Bronchial epithelial cell (primary cell): Measurements from ENCODE around the gene FBXO36. TPM values are rescaled to one million over a fixed set of nuclear protein-coding genes. Genes with fewer than 3 reads are reported as not detected.
"Not testable (repeated sequence)": the region's sequence is repeated elsewhere in the genome, so short reads cannot be mapped to it uniquely, and the experiment has no call there.

Experiments
- DNase-seq: peaks from one replicate; pipeline ENCODE4 v3.0.0-alpha.2; 2010; ENCODE audit warnings: low read depth
- FAIRE-seq: peaks from 2 replicates; lab custom pipeline; 2011; peaks lifted over from hg19 to GRCh38; lab: Jason Lieb, UNC
- H3K27me3 ChIP-seq: 2 replicates; pipeline ENCODE4 v1.5.1; 2011; ENCODE audit warnings: low read length; ENCODE audit not compliant: control insufficient read depth, insufficient read depth
- H3K36me3 ChIP-seq: 2 replicates; pipeline ENCODE4 v1.5.1; 2011; ENCODE audit warnings: low read length; ENCODE audit not compliant: control insufficient read depth, insufficient read depth
- H3K4me3 ChIP-seq: 2 replicates; pipeline ENCODE4 v1.5.1; 2011; ENCODE audit warnings: mild to moderate bottlenecking, low read depth, low read length, control low read depth
- total RNA-seq: library from RNA; depleted of rRNA; stranded (reverse); fragments of >200 nt; gene quantifications from 2 replicates; pipeline ENCODE4 v1.2.1, GENCODE V29; 2014
- TF ChIP-seq, protein P1 (sequence below): IDR thresholded peaks from 2 replicates; pipeline ENCODE4 v1.5.1; 2011; ENCODE audit warnings: mild to moderate bottlenecking, moderate library complexity, low read length, control low read depth, inconsistent platforms; ENCODE audit not compliant: insufficient read depth, severe bottlenecking

FBXO36 gene
- total RNA-seq, 1 donor from 2014 or later = 3.4 TPM

- no peak for FAIRE-seq
Observed at GRCh38 chr2:229889023-229889422, 33.3 kb upstream of the FBXO36 start.

DNA sequence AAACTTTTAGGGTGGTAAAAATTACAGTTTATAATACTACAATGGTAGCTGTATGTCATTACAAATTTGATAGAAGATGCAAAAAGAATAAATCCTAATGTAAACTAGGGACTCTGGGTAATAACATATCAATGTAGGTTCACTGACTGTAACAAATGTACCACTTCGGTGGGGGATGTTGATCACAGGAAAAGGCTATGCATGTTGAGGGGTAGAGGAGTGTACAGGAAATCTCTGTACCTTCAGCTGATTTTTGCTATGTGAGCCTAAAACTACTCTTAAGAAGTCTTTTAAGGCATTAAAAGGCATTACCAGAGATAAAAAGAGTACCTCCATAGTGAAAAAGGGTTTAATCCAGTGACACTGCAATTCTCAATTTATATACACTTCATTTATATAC lies 25.4 kb upstream of the FBXO36 start:
- FAIRE-seq = no peak
- Histone ChIP-seq H3K36me3 (no peaks in the 10 kb centered on the region), H3K27me3 (no peaks in the 10 kb centered on the region), H3K4me3 (no peak overlapping the region)
- DNase-seq = no peak
- TF ChIP-seq, protein P1, sequence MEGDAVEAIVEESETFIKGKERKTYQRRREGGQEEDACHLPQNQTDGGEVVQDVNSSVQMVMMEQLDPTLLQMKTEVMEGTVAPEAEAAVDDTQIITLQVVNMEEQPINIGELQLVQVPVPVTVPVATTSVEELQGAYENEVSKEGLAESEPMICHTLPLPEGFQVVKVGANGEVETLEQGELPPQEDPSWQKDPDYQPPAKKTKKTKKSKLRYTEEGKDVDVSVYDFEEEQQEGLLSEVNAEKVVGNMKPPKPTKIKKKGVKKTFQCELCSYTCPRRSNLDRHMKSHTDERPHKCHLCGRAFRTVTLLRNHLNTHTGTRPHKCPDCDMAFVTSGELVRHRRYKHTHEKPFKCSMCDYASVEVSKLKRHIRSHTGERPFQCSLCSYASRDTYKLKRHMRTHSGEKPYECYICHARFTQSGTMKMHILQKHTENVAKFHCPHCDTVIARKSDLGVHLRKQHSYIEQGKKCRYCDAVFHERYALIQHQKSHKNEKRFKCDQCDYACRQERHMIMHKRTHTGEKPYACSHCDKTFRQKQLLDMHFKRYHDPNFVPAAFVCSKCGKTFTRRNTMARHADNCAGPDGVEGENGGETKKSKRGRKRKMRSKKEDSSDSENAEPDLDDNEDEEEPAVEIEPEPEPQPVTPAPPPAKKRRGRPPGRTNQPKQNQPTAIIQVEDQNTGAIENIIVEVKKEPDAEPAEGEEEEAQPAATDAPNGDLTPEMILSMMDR = no peak

More at GRCh38 chr2:229889023-229889422, 33.3 kb upstream of the FBXO36 start:
- Histone ChIP-seq H3K4me3 (no peak overlapping the region), H3K36me3 (no peaks in the 10 kb centered on the region), H3K27me3 (no peaks in the 10 kb centered on the region)
- no peak for DNase-seq
- TF ChIP-seq, protein P1 = no peak

- DNase-seq (no peak), FAIRE-seq (no peak)
- no peaks in the 10 kb centered on the region for H3K36me3 ChIP-seq
- H3K27me3 ChIP-seq = no peaks in the 10 kb centered on the region
- TF ChIP-seq, protein P1 = no peak
- no peak overlapping the region for H3K4me3 ChIP-seq
Observed at GRCh38 chr2:229899604-229900003, 22.7 kb upstream of the FBXO36 start.

DNA sequence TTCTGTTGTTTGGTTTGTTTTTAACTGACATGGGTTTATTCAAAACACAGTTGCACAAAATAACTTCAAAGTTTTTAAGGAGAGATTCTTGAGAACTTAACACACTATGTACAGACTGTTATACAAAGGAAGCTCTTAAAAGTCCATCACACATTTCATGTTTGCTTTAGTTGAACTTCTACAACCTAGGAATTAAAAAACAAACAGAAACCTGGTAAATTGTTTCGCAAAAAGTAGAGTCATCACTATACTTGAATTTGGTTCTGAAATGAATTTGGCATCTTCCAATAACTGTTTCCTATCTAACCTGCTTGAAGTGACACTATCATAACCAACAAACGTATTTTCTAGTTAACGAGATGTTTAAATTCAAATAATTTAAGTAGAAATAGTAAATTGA lies 22.3 kb upstream of the FBXO36 start:
- H3K27me3 ChIP-seq = no peaks in the 10 kb centered on the region
- TF ChIP-seq, protein P1 = no peak
- FAIRE-seq (peak; percentile 47), DNase-seq (no peak)
- H3K36me3 ChIP-seq = no peaks in the 10 kb centered on the region
- no peak overlapping the region for H3K4me3 ChIP-seq

GRCh38 chr2:229900514-229900913 lies 21.8 kb upstream of the FBXO36 start:
- H3K36me3 ChIP-seq, FAIRE-seq, DNase-seq, H3K27me3 ChIP-seq, H3K4me3 ChIP-seq: not testable (repeated sequence)

DNA sequence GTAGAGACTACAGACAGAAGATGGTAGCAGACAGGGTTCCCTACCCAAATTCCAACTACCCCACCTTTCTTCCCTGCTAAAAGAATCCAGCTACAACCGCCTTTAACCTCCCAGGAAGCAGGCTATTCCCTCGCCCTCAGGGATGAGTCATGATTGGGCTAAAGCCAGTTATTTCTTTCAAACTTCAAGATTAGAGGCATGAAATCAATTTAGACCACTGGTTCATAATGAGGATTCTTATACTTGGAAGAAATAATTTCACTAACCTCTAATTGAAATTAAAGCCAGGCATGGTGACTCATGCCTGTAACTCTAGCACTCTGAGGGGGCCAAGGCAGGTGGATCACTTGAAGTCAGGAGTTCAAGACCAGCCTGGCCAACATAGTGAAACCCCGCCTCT lies 20.5 kb upstream of the FBXO36 start:
- FAIRE-seq (no peak), DNase-seq (peak; percentile 68)
- TF ChIP-seq, protein P1 = no peak
- no peaks in the 10 kb centered on the region for H3K27me3 ChIP-seq
- H3K36me3 ChIP-seq = peaks cover 2% of the 10 kb centered on the region
- no peak overlapping the region for H3K4me3 ChIP-seq
